ENCODE results near the gene DDX46.
"Not testable (repeated sequence)": the region's sequence is repeated elsewhere in the genome, so short reads cannot be mapped to it uniquely, and the experiment has no call there.

The DDX46 gene

GRCh38 chr5:134784946-134785620 lies 26.5 kb downstream of the DDX46 start:
- peak; percentile 31 for DNase-seq

DNA sequence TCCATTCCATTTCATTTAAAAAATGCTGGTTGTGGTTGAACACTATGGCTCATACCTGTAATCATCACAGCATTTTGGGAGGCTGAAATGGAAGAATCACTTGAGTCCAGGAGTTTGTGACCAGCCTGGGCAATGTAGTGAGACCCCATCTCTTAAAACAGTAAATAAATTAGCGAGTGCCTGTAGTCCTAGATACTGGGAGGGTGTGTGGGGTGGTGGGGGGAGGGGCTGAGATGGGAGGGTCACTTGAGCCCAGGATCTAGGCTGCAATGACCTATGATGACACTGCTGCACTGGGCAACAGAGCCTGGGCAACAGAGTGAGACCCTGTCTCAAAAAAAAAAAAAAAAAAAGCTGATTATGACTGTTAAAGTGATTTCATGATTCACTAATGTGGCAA lies 29.1 kb downstream of the DDX46 start:
- no peak for DNase-seq

DNA sequence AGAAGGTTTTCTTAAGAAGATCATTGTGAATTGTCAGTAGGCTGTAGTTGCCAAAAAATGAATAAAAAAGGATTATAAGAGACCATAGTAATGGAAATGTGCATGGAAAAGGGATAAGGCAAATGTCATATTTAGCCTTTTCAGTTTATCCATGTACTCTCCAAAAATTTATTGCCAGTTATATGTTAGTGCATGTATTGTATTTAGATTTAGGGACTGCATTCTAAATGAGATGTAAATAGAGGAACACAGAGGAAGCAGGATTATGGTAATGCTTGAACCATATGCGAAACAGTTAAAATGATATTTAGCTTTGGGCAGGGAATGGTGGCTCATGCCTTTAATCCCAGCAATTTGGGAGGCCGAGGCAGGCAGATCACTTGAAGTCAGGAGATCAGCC lies 33.0 kb downstream of the DDX46 start:
- DNase-seq: no peak

GRCh38 chr5:134792286-134792685 lies 33.7 kb downstream of the DDX46 start:
- DNase-seq: no peak

DNA sequence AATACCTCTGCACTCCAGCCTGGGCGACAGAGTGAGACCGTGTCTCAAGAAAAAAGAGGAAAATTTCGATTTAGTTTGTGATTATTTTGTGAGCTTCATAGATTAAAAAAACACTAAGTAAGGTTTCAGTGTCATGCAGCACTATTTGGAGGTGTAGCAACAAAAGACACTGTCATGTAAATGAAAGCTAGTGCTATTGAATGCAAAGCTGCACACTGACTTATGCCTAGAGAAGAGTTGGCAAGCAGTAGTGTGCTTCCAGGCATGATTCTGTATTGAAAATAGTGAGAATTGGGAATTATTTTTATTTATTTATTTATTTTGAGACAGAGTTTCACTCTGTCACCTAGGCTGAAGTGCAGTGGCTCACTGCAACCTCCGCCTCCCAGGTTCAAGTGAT lies 34.5 kb downstream of the DDX46 start:
- no peak for DNase-seq

DNA sequence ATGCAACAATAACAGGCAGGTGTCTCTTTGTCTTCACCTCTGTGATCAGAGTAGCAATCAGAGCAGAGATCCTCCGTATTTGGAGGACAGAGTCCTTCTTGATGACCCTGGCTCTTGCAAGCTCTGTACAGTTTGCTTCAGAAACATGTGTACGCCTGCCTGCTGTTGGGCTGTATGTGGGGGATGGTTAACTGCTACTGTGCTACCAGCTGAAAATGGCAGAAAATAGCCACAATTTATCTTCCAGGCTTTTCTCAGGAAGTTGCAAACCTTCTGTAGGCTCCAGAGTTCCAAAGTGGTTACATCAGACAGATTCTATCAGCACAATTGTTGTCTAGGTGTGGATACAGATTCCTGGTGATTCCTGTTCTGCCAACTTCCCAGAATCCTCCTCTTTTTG lies 35.5 kb downstream of the DDX46 start:
- peak; percentile 29 for DNase-seq

DNA sequence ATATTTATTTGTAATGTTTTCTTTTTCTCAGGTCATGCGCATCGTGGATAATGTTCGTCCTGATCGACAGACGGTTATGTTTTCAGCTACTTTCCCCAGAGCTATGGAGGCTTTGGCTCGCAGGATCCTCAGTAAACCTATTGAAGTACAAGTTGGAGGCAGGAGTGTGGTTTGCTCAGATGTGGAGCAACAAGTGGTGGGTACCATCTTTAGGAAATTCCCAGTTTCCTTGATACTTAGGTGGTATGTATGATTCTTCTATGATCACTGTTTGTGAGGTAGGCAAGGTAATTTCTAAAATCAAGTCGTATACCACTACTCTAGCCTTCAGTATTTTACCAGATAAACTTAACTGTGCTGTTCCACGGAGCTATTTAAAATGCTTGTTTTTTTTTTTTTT lies 36.2 kb downstream of the DDX46 start:
- DNase-seq: no peak

- no peak for DNase-seq
Observed at GRCh38 chr5:134798468-134798867, 39.9 kb downstream of the DDX46 start.

DNA sequence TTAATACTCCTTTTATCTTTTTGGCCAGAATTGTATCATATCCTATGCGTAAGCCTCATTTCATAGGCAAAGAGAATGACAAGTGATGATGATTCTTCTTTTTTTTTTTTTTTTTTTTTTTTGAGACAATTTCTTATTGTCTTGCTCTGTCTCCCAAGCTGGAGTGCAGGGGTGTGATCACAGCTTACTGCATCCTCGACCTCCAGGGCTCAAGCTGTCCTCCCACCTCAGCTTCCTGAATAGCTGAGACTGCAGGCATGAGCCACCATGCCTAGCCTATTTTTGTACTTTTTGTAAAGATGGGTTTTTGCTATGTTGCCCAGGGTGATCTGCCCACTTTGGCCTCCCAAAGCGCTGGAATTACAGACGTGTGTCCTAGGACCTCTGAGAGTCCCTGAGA lies 45.2 kb downstream of the DDX46 start:
- DNase-seq: no peak

GRCh38 chr5:134813407-134813806 lies 54.8 kb downstream of the DDX46 start:
- no peak for DNase-seq

DNA sequence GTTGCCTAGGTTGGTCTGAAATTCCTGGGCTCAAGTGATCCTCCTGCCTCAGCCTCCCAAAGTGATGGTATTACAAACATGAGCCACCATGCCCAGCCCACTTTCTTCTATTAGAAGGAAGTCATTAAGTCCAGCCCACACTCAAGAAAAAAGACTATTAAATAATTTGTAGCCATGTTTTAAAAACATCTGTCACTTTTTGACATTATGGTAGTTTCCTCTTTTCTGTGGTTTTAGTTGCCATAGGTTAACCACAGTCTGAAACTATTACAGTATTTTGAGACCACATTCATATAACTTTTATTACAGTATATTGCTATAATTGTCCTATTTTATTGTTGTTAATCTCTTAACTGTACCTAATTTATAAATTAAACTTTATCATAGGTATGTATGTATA lies 55.2 kb downstream of the DDX46 start:
- DNase-seq: no peak

GRCh38 chr5:134817006-134817405 lies 58.4 kb downstream of the DDX46 start:
- DNase-seq: no peak

DNA sequence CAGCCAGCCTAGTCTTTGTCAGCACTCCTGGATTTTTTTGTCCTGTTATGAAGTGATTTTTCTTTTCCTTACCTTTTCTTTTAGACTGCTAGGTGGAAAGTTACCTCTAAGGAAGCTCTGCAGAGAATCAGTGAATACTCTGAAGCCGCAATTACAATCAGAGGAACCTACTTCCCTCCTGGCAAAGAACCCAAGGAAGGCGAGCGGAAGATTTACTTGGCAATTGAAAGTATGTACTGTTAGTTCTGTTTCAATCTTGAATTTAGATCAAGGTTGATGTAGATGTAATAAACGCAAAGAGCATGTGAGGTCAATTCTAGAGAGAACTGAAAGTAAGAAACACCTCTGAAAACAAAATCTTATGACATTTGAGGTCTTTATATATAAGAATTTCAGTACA lies 60.2 kb downstream of the DDX46 start:
- DNase-seq: no peak

DNA sequence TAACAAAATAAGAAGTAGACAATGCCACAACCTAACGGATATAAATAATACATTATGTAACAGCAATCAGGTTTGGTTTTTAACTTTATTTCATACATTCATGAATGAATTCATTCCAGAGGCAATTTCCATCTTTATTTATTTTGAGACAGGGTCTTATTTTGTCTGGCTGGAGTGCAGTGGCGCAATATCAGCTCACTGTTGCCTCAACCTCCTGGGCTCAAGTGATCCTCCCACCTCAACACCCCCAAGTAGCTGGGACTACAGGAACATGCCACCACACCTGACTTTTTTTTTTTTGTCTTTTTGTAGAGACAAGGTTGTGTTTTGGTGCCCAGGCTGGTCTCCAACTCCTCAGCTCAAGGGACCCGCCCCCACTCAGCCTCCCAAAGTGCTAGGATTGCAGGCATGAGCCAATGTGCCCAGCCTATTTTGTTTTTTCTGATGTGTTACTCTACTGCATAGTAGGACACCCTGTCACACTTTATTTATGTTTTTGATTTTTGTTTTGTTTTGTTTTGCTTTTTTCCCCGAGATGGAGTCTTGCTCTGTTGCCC lies 60.9 kb downstream of the DDX46 start:
- DNase-seq: no peak

- DNase-seq: no peak
Observed at GRCh38 chr5:134821841-134822240, 63.3 kb downstream of the DDX46 start.

DNA sequence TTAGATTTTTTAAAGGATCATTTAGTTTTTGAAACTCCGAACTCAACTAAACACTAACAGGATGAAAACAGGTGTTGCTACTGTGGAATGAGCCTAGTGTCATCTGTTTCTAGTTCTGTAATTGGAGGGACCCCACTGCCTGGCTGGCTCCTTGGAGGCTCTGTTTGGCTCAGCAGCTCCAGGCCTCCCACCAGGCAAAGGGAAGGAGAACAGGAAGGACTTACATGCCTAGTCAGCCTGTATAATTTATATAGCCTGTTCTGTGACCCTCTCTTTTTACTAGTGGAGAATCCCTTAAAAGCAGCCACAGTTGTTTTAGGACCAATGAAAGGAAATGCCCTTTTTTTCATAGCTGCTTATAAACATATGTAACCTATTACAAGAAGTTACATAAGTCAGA lies 66.1 kb downstream of the DDX46 start:
- DNase-seq: no peak

DNA sequence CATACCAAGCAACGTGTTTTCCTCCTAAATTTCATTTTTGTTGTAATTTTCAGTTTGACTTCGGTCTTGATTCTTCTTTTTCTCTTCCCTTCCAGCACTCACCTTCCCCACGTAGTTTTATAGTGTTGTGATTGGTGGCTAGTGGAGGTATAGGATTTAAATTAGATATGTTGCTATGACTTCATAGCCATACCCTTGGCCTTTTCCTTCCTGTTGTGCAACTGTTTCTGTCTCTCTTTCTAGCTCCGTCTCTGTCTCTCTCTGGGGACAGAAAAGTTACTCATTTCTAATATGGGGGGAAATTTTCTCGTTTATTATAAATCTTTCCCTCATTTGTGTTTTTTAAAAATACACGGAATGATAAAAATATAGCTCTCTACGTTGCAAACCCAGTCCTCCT lies 66.6 kb downstream of the DDX46 start:
- no peak for DNase-seq

- peak; percentile 23 for DNase-seq
Observed at GRCh38 chr5:134833340-134834032, 74.9 kb downstream of the DDX46 start.

- no peak for DNase-seq
Observed at GRCh38 chr5:134835623-134836022, 77.0 kb downstream of the DDX46 start.

DNA sequence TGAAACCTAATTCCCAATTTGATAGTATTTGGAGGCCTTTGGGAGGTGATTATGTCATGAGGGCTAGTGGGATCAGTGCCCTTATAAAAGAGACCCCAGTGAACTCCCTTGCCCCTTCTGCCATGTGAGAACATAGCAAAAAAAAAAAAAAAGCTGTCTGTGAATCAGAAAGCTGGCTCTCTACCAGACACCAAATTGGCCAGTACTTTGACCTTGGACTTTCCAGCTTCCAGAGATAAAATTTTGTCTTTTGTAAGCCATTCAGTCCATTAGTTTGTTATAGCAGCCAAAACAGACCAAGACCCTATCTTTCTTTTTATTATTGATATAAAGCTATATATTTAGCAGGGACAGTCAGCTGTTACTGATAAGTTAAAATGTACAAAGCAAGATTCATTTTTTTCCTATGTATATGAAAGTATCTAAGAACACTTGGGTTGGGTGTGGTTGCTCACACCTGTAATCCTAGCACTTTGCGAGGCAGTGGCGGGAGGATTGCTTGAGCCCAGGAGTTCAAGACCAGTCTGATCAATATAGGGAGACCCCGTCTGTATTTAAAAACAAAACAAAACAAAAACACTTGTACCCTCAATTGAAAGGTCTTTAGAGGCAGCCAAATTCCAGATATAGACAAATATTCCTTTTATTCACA lies 79.1 kb downstream of the DDX46 start:
- DNase-seq: no peak

DNA sequence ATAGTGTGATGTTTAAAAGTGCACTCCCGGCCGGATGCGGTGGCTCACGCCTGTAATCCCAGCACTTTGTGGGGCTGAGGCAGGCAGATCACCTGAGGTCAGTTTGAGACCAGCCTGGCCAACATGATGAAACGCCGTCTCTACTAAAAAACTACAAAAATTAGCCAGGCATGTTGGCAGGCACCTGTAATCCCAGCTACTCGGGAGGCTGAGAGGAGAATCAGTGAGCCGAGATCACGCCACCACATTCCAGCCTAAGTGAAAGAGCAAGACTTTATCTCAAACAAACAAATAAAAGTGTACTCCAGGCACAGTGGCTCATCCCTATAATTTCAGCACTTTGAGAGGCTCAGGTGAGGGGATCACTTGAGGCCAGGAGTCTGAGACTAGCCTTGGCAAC lies 79.8 kb downstream of the DDX46 start:
- DNase-seq: not testable (repeated sequence)

DNA sequence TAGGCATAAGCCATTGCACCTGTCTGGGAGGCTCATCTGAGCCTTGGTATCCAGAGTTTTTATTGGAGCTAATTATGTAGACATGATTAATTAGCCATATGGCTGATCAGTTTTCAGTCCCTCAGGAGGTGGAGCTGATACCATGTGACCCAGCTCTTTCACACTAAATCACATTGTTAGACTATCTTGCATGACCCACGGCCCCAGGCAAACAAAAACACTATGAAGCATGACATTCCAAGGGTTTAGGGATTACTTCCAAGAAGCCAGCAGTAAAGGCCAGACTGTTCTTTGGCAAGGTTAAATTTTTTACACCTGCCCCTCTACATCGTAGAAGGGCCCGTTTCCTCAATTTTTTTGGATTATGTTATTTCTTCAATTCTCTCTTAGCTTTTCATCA lies 82.2 kb downstream of the DDX46 start:
- peak; percentile 51 for DNase-seq

GRCh38 chr5:134844252-134844651 lies 85.7 kb downstream of the DDX46 start:
- DNase-seq: no peak

DNA sequence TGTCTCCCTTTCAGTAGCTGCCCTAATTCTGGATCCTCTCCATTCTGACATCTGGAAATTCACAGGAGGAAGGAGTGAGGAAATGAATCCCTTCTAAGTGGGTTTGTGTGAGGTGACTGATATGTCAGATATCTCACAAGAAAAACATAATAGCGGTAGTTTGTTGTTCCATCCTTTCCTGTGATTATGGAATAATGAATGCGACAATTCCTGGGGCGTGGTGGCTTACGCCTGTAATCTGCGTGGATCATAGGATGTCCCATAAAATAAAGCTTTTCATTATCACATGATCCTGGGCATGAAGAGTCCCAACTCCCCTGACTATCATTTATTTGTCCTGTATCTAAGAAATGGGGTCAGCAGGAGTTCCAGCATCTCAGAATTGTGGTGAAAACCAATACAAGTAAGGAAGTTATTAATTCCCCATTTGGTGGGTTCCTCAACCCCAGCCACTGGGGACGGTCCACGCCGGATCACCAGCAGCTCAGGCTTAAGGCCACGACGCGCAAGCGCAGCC lies 86.8 kb downstream of the DDX46 start:
- DNase-seq: peak; percentile 48
